H7 (cell line): ENCODE measurements around the gene SLC5A10. TPM values are rescaled to one million over a fixed set of nuclear protein-coding genes. Genes with fewer than 3 reads are reported as not detected.
A peak's percentile ranks its signal among the peaks of the same experiment; 100 is the strongest.
"Not testable (repeated sequence)": the region's sequence is repeated elsewhere in the genome, so short reads cannot be mapped to it uniquely, and the experiment has no call there.

ENCODE experiments used
- DNase-seq: peaks from one replicate; pipeline ENCODE4 v3.0.0; 2012
- H3K27me3 ChIP-seq: 2 replicates; pipeline ENCODE4 v1.6.0; 2011; ENCODE audit warnings: mild to moderate bottlenecking, low read length; ENCODE audit not compliant: control insufficient read depth, insufficient read depth
- H3K36me3 ChIP-seq: replicated peaks from 2 replicates; pipeline ENCODE4 v1.5.1; 2011; ENCODE audit warnings: low read length; ENCODE audit not compliant: control insufficient read depth, insufficient read depth
- H3K4me3 ChIP-seq: 2 replicates; pipeline ENCODE4 v1.5.1; 2011; ENCODE audit warnings: low read depth, mild to moderate bottlenecking, control low read depth, low read length, moderate library complexity; ENCODE audit not compliant: insufficient read depth
- total RNA-seq: library from RNA; depleted of rRNA; stranded (reverse); fragments of >200 nt; shearing (Covaris generic); gene quantifications from 2 replicates; pipeline ENCODE4 v1.2.3, GENCODE V29; 2014

SLC5A10 gene
- total RNA-seq, 1 experiment from 2014 or later, result not detected

DNA sequence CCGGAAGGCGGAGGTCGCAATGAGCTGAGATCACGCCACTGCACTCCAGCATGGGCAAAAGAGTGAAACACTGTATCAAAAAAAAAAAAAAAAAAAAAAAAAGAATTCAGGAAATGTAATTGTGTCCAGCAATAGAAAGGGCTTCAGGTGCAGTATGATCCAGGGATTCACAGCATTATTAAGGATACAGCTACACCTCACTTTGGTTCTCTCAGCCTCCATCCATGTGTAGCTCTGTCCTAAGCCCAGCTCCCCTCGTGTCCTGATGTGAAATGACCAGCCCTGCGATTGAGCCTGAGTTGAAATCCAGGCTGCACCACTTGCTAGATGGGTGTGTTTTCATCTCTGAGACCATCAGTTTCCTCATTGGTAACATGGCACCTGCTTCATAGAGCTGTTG lies 3.0 kb downstream of the SLC5A10 start:
- Histone ChIP-seq H3K36me3 (no peaks in the 10 kb centered on the region), H3K4me3 (no peak overlapping the region), H3K27me3 (no peaks in the 10 kb centered on the region)
- peak; percentile 21 for DNase-seq

DNA sequence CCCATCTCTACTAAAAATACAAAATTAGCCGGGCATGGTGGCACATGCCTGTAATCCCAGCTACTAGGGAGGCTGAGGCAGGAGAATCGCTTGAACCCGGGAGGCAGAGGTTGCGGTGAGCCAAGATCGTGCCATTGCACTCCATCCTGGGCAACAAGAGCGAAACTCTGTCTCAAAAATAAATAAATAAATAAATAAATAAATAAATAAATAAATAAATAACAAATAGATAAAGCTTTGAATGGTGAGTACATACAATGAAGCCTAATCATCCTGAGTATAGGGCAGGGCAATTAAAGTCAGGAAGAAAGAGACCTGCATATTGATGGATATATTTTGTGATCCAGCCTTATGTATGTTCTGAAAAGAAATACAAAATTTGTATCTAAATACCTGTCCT lies 4.1 kb downstream of the SLC5A10 start:
- not testable (repeated sequence) for H3K4me3 ChIP-seq, H3K36me3 ChIP-seq, DNase-seq, H3K27me3 ChIP-seq

DNA sequence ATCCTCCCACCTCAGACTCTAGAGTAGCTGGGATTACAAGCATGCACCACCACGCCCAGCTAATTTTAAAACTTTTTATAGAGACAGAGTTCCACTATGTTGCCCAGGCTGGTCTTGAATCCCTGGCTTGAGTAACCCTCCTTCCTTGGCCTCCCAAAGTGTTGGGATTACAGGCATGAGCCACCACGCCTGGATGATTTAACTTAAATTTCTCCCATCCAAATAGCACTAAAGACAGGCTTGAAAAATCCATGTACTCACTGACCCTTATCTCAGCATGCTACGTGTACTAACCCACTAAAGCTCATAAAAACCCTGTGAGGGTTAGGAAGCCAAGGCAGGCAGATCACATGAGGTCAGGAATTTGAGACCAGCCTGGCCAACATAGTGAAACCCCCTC lies 4.6 kb downstream of the SLC5A10 start:
- H3K36me3 ChIP-seq, result no peaks in the 10 kb centered on the region
- H3K4me3 ChIP-seq, result no peak overlapping the region
- no peak for DNase-seq
- H3K27me3 ChIP-seq, result no peaks in the 10 kb centered on the region

DNA sequence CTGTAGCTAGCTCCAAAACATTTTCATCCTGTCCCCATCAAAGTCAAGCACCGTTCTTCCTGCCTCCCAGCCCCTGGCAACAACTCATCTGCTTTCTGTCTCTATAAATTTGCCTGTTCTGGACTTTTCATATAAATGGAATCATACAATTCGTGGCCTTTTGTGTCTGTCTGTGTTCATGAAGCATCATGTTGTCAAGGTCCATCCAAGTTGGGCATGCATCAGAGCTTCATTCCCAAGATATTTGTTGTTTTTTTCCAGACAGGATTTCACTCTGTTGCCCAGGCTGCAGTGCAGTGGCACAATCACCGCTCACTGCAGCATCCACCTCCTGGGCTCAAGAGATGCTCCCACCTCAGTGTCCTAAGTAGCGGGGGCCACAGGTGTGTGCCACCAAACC lies 5.9 kb downstream of the SLC5A10 start:
- Histone ChIP-seq H3K27me3 (no peaks in the 10 kb centered on the region), H3K4me3 (no peak overlapping the region), H3K36me3 (no peaks in the 10 kb centered on the region)
- no peak for DNase-seq

DNA sequence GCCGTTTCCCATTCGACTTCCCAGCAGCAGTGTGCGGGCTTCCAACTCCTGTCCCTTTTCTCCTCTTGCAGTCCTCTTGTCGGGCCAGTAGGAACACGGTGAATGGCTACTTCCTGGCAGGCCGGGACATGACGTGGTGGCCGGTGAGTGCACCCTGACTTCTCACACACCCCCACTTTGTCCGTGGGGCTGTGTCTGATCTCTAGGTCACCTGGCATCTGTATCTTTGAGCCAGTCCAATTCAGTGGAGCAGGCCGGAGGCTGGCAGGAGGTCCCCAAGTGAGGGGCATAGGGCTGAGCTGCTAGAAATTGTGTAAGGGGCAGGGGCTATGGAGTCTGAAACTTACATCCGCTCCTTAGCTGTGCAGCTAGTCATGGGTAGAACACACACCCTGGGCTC lies 6.6 kb downstream of the SLC5A10 start:
- Histone ChIP-seq H3K4me3 (no peak overlapping the region), H3K36me3 (no peaks in the 10 kb centered on the region), H3K27me3 (no peaks in the 10 kb centered on the region)
- peak; percentile 19 for DNase-seq

DNA sequence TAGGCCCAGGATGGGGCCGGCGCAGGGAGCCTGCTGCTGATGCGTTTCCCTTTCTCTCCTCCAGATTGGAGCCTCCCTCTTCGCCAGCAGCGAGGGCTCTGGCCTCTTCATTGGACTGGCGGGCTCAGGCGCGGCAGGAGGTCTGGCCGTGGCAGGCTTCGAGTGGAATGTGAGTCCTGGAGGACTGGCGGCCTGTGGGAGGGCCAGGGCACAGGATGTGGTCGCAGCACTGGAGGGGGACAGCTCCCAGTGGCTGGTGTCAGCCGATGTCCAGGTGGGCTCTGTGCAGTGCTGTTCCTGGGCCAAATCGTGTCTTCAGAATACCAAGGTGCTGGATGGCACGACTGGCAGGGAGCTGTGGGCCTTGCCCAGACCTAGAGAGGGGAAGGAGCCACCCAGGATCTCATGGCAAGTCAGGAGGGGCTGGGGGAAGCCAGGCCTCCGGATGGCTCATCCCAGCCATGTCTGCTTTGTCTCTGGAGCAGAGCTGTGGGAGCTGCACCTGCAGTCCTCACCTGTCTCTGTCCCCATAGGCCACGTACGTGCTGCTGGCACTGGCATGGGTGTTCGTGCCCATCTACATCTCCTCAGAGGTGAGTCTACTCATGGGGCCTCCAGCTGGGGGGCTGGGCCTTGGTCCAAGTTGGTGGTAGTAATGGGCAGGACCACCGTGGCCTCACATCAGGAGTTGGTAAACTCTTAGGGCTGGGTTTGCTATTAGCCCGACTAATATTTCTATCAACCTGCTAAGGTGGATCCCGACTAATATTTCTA lies 7.3 kb downstream of the SLC5A10 start:
- DNase-seq, result peak; percentile 45
- H3K36me3 ChIP-seq, result no peaks in the 10 kb centered on the region
- H3K4me3 ChIP-seq, result no peak overlapping the region
- H3K27me3 ChIP-seq, result no peaks in the 10 kb centered on the region

DNA sequence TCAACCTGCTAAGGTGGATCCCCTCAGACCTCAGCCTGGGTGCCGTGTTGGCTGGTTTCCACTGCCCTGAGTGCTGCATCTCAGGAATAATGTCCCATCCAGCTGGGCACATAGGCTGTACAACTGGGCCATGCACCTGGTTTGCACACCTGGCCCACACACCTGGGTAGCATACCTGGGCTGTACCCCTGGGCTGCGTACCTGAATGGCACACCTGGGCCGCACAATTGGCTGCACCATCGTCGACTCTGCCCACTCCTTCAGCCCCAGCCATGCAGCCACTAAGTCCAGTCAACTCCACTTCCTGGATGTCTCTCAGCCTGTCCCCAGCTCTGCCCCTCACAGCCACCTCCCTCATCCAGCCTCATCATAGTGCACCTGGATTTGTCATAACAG lies 7.9 kb downstream of the SLC5A10 start:
- H3K4me3 ChIP-seq, result no peak overlapping the region
- DNase-seq, result peak; percentile 26
- no peaks in the 10 kb centered on the region for H3K36me3 ChIP-seq
- no peaks in the 10 kb centered on the region for H3K27me3 ChIP-seq

DNA sequence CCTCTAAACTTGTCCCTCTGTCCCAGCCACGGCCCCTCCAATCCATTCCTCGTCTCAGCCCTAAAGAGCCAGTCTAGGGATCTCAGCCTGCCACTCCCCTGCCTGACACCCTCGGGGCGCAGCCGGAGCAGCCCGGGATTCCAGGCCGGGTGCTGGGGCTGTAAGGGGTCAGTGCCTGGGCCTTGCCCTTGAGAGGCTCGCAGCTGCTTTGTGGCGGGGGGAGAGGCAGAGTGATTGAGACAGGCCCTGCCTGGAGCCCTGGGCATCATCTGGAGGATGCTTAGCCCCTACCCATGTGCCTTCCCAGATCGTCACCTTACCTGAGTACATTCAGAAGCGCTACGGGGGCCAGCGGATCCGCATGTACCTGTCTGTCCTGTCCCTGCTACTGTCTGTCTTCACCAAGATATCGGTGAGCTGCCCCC lies 8.3 kb downstream of the SLC5A10 start:
- Histone ChIP-seq H3K27me3 (no peaks in the 10 kb centered on the region), H3K4me3 (no peak overlapping the region), H3K36me3 (no peaks in the 10 kb centered on the region)
- DNase-seq, result no peak

DNA sequence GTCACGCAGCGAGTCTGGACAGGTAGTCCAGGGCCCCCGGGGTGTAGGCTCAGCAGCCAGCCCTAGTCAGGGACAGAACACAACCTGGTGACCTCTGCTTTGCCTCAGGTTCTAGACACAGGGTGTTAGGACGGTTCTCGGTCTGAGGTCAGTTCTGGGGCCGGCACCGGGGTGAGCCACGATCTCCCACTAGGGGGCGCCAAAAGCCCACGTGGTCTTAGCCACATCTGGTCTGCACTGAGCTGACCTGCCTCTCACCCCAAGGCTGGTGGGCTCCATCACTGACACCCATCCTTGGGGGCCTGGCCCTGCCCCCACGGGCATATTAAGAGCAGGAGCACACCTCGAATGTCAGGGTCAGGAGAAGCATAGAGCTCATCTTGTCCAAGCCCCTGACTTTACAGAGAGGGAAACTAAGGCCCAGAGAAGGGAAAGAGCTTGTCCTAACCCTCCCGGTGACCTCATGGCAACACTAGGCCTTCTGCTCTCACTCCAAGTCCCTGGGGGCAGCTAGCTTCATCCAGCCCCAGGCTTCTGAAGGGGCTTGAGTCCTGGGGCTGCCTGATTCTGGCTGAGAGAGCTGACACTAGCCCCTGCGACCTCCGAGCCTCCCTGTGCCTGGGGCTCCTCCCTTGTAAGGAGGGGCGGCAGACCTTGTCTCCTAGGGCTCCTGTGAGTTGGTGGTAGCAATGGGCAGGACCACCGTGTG lies 9.0 kb downstream of the SLC5A10 start:
- DNase-seq, result peak; percentile 96
- H3K36me3 ChIP-seq, result no peaks in the 10 kb centered on the region
- H3K4me3 ChIP-seq, result no peak overlapping the region
- H3K27me3 ChIP-seq, result no peaks in the 10 kb centered on the region

DNA sequence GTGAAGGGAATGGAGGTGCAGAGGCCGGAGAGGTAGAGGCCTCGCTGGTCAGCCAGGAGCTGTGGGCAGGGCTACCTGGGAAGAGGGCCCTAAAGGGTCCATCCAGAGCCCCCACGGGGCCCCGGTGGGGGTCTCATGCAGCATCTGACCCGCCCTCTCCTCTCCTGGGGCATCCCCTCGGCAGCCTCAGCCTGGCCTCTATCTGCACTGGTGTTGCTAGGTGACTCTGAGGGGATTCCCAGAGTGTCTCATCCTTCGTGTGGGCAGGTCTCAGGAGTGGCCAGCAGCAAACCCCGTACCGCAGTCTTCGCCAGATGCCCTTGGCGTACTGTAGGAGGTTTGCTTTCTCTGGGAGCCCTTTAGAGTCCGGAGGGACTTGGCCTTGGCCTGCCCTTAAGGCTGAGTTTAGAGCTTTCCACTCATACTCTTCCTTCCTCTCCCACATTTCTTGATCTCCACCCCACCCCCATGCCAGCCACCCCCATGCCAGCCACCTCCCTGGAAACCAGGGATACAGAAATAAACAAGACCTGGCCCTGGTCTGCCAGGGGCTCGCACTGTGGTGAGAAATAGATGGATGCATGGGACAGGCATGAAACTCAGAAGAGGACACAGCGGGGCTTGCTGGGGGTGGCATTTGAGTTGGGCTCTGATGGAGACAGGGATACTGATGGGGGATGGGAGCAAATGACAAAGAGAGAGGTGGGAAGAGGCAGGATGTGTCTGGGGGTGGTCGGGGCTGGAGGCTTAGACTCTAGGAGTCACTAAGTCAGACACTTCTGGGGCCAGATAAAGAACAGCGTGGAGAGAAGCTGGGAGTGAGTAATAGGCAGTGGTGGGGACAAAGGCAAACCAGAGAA lies 9.9 kb downstream of the SLC5A10 start:
- no peak overlapping the region for H3K4me3 ChIP-seq
- DNase-seq, result peak; percentile 43
- no peaks in the 10 kb centered on the region for H3K36me3 ChIP-seq
- H3K27me3 ChIP-seq, result no peaks in the 10 kb centered on the region

DNA sequence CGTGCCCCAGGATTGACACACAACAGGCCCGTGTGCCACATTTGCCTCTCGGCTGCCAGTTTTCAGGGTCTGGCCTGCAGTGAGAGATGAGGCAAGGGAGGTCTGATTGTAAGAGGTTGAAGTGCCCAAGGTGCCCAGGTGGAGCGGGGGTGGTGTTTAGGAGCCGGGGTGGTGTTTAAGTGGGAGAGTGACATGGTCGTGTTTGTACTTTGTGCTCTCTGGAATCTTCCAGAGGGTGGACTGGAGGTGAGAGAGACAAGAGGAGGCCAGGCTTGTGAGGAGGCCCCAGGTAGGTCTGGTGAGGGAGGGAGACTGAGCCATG lies 10.5 kb downstream of the SLC5A10 start:
- H3K27me3 ChIP-seq, result no peaks in the 10 kb centered on the region
- no peak overlapping the region for H3K4me3 ChIP-seq
- H3K36me3 ChIP-seq, result no peaks in the 10 kb centered on the region
- peak; percentile 32 for DNase-seq

DNA sequence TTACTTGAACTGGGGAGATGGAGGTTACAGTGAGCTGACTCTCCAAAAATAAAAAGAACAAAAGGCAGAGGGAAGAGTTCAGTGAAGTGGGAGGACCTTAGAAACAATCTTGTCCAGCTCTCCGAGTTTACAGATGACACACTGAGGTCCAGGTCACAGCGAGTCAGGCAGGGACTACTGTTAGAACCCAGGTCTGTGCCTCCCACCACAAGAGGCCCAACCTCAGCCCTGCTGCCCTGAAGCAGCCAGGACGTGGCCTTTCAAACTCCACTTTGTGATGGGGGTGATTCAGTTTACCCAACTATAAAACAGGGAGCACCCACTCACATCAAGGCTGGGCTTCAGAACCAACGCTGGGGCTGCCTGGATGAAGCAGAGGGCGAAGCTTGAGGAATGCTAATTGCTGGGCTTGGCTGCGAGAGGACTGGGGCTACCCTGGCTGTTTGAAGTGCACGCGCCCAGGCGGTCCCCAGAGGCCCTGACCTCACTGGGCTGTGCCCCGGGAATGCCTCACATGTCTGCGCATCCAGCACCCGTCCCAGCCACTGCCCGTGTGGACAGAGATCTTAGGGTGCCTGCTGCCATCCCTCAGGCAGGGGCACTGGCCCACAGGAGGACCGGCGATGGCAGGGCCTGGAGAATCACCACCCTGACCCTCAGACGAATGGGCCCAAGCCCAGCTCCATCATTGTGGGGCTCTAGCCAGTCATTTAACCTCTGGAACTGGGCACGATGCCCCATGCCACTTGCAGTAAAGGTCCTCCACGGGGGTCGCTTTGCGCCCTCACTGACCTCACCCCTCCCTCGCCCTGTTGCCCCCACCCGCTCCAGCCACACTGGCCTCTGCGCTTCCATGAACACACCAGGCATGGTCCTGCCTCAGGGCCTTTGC lies 11.4 kb downstream of the SLC5A10 start:
- H3K4me3 ChIP-seq, result no peak overlapping the region
- no peaks in the 10 kb centered on the region for H3K36me3 ChIP-seq
- no peaks in the 10 kb centered on the region for H3K27me3 ChIP-seq
- DNase-seq, result peak; percentile 52

DNA sequence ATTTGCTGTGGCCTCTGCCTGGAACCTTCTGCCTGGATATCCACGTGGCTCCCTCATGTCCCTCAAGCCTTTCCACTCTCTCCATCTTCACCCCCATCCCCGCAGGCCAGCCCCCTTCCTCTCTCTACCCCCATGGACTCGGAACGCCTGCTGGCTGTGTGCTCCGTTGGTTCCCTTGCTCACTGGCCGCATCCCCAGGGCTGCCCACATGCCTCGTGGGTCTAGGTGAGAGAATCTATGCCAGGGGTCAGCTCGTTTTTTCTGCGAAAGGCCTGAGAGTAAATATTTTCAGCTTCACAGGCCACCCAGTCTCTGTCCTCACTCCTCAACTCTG lies 12.0 kb downstream of the SLC5A10 start:
- peak; percentile 33 for DNase-seq
- Histone ChIP-seq H3K36me3 (no peaks in the 10 kb centered on the region), H3K27me3 (no peaks in the 10 kb centered on the region), H3K4me3 (no peak overlapping the region)

DNA sequence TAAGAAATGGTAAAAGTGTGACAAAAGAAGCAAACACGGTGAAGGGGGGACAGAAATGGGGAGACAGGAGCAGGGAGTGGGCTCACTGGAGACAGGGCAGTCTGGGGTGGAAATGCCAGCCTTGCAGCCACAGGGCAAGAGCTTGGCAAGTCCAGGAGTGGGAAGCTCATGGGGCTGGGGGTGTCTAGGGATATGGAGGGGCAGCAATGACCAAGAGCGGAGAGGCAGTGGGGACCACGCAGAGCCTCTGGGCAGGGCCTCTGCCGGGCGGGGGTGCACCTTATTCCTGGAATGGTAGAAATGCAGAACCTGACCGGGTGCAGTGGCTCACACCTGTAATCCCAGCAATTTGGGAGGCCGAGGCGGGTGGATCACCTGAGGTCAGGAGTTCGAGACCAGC lies 12.6 kb downstream of the SLC5A10 start:
- no peaks in the 10 kb centered on the region for H3K36me3 ChIP-seq
- no peak overlapping the region for H3K4me3 ChIP-seq
- H3K27me3 ChIP-seq, result no peaks in the 10 kb centered on the region
- DNase-seq, result peak; percentile 42
